Mesendoderm (in vitro differentiated cells): Measurements from ENCODE around the gene BANK1.

ENCODE experiments used
- DNase-seq: peaks from one replicate; pipeline ENCODE4 v3.0.0; 2013
- H2AK5ac ChIP-seq: 2 replicates; pipeline ENCODE4 v1.6.1; 2013; ENCODE audit warnings: low read length, inconsistent platforms
- H2BK120ac ChIP-seq: 2 replicates; pipeline ENCODE4 v1.6.1; 2013; ENCODE audit warnings: low read depth, mild to moderate bottlenecking, low read length, moderate library complexity, mixed read lengths
- H2BK15ac ChIP-seq: replicated peaks from 2 replicates; pipeline ENCODE4 v1.6.1; 2013; ENCODE audit warnings: low read depth, mild to moderate bottlenecking, moderate library complexity
- H2BK5ac ChIP-seq: 2 replicates; pipeline ENCODE4 v1.6.1; 2013; ENCODE audit warnings: low read length, inconsistent platforms
- H3K18ac ChIP-seq: 2 replicates; pipeline ENCODE4 v1.6.1; 2013; ENCODE audit warnings: mild to moderate bottlenecking, low read length, mixed read lengths
- H3K23ac ChIP-seq: one replicate; pipeline ENCODE4 v1.6.1; 2013; ENCODE audit warnings: low read length
- H3K27ac ChIP-seq: 2 replicates; pipeline ENCODE4 v1.5.1; 2013; ENCODE audit warnings: low read depth, mild to moderate bottlenecking, inconsistent platforms, low read length, moderate library complexity
- H3K27me3 ChIP-seq: 2 replicates; pipeline ENCODE4 v1.6.1; 2013; ENCODE audit warnings: low read length, control low read depth, mild to moderate bottlenecking, inconsistent platforms; ENCODE audit not compliant: insufficient read depth, poor library complexity
- H3K36me3 ChIP-seq: 2 replicates; pipeline ENCODE4 v1.6.1; 2013; ENCODE audit warnings: low read length, inconsistent platforms; ENCODE audit not compliant: control insufficient read depth, insufficient read depth
- H3K4ac ChIP-seq: one replicate; pipeline ENCODE4 v1.6.1; 2013; ENCODE audit warnings: low read depth, mild to moderate bottlenecking, low read length, moderate library complexity
- H3K4me1 ChIP-seq: 2 replicates; pipeline ENCODE4 v1.6.1; 2013; ENCODE audit warnings: low read depth, low read length, inconsistent platforms; ENCODE audit not compliant: control insufficient read depth
- H3K4me2 ChIP-seq: 2 replicates; pipeline ENCODE4 v1.6.1; 2013; ENCODE audit warnings: low read length
- H3K4me3 ChIP-seq: 2 replicates; pipeline ENCODE4 v1.5.1; 2013; ENCODE audit warnings: mild to moderate bottlenecking, low read length
- H3K56ac ChIP-seq: one replicate; pipeline ENCODE4 v1.6.1; 2013; ENCODE audit warnings: low read length
- H3K79me1 ChIP-seq: 2 replicates; pipeline ENCODE4 v1.6.1; 2013; ENCODE audit warnings: low read length, inconsistent platforms
- H3K79me2 ChIP-seq: 2 replicates; pipeline ENCODE4 v1.6.1; 2013; ENCODE audit warnings: mild to moderate bottlenecking, low read length; ENCODE audit not compliant: control insufficient read depth, insufficient read depth
- H3K9ac ChIP-seq: 2 replicates; pipeline ENCODE4 v1.6.1; 2013; ENCODE audit warnings: low read length, inconsistent platforms
- H4K5ac ChIP-seq: one replicate; pipeline ENCODE4 v1.6.1; 2013; ENCODE audit warnings: low read length
- H4K8ac ChIP-seq: one replicate; pipeline ENCODE4 v1.6.1; 2013; ENCODE audit warnings: low read depth, mild to moderate bottlenecking, control low read depth, low read length, moderate library complexity
- WGBS: extraction: QIAGEN DNeasy Blood & Tissue Kit; methylation state at CpG from one replicate; pipeline ENCODE4 v1.1.7; 2013; ENCODE audit warnings: low lambda C conversion rate, missing lambda C conversion rate; ENCODE audit not compliant: insufficient coverage; ENCODE audit errors: extremely low coverage; 5-methylcytosine and 5-hydroxymethylcytosine counted together

Gene BANK1

DNA sequence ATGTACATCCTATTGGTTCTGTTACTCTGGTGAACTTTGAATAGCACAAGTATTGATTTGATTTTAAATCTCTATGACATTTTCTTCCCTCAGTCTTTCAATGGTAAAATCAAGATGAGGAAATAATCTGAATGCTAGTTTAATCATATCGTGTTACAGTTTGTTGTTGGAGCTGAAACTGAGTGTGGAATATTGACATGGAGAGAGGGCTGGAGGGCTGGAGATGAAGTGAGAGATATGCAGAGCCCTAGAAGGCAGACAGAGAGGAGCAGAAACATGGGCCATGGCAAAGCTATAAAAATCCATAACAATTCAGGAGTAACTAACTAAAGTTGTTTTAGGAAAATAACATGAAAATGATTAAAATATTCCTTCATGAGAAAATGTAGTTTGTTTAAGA is 141.1 kb downstream of the BANK1 start:
- WGBS = no CpG with 5 or more reads among the region's 1 CpG

DNA sequence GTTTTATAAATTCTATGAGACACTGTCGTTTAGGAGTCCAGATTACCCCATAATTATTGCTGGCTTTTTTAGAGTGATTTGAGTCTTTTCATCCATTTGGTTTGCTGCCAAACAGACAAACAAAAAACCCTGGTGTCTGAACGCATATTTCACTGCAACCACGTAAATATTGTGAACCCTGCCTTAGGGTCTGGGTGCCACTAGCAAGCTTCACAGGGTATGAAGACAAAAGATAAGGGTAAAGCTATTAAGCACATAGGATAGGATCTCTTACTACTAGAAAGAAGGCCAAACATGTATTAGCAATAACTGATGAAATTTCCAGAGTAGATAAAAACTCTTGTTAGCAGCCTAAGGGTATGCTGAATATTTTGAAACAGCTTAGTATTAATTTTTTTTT is 143.3 kb downstream of the BANK1 start:
- Histone ChIP-seq H2BK5ac (no peak overlapping the region), H3K27ac (no peak overlapping the region), H2BK120ac (no peak overlapping the region), H3K36me3 (no peaks in the 10 kb centered on the region), H3K9ac (no peak overlapping the region), H2BK15ac (no peak overlapping the region), H3K4me1 (no peaks in the 10 kb centered on the region), H3K18ac (no peak overlapping the region), H3K4ac (no peak overlapping the region), H4K8ac (no peak overlapping the region), H3K4me2 (no peak overlapping the region), H3K23ac (no peak overlapping the region), H2AK5ac (no peak overlapping the region), H3K4me3 (no peak overlapping the region), H3K79me2 (no peaks in the 10 kb centered on the region), H3K27me3 (no peaks in the 10 kb centered on the region), H3K56ac (no peak overlapping the region), H3K79me1 (no peaks in the 10 kb centered on the region), H4K5ac (no peak overlapping the region)
- no peak for DNase-seq
- no CpG with 5 or more reads among the region's 3 CpGs for WGBS

More for the DNA sequence above, 141.1 kb downstream of the BANK1 start:
- Histone ChIP-seq H3K36me3 (no peaks in the 10 kb centered on the region), H2BK120ac (no peak overlapping the region), H3K27me3 (no peaks in the 10 kb centered on the region), H3K18ac (no peak overlapping the region), H4K5ac (no peak overlapping the region), H2BK5ac (no peak overlapping the region), H3K27ac (no peak overlapping the region), H3K9ac (no peak overlapping the region), H2AK5ac (no peak overlapping the region), H3K56ac (no peak overlapping the region), H3K79me2 (no peaks in the 10 kb centered on the region), H3K23ac (no peak overlapping the region), H3K4ac (no peak overlapping the region), H3K4me3 (no peak overlapping the region), H2BK15ac (no peak overlapping the region), H3K4me2 (no peak overlapping the region), H4K8ac (no peak overlapping the region), H3K4me1 (no peaks in the 10 kb centered on the region), H3K79me1 (no peaks in the 10 kb centered on the region)
- DNase-seq = no peak

DNA sequence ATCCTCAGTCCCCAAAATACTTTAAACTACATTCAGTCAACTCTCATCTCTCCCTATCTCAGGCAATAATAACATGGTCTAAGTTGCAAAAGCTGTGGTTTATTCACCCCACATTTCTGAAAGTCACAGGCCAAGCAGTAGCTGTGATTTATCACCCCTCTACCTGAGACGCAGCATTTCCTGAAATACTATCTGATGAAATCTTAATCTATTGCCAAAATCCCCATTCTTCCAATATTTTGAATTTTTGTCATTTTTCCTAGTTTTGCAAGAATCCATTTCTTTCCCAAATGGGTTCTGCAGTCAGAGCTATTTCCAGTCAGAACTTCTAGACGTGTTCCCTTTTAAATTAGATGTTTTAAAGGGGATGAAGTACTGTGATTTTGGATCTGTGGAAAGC is 148.3 kb downstream of the BANK1 start:
- no CpG with 5 or more reads among the region's 2 CpGs for WGBS
- H3K27ac ChIP-seq = no peak overlapping the region
- H2AK5ac ChIP-seq = no peak overlapping the region
- no peak overlapping the region for H4K8ac ChIP-seq
- no peaks in the 10 kb centered on the region for H3K4me1 ChIP-seq
- H4K5ac ChIP-seq = no peak overlapping the region
- no peak overlapping the region for H3K4ac ChIP-seq
- no peaks in the 10 kb centered on the region for H3K79me1 ChIP-seq
- H3K18ac ChIP-seq = no peak overlapping the region
- no peak for DNase-seq
- H3K9ac ChIP-seq = no peak overlapping the region
- H3K56ac ChIP-seq = no peak overlapping the region
- H2BK15ac ChIP-seq = no peak overlapping the region
- H3K23ac ChIP-seq = no peak overlapping the region
- no peak overlapping the region for H3K4me3 ChIP-seq
- no peaks in the 10 kb centered on the region for H3K27me3 ChIP-seq
- no peaks in the 10 kb centered on the region for H3K36me3 ChIP-seq
- H2BK120ac ChIP-seq = no peak overlapping the region
- no peak overlapping the region for H2BK5ac ChIP-seq
- H3K4me2 ChIP-seq = no peak overlapping the region
- no peaks in the 10 kb centered on the region for H3K79me2 ChIP-seq

DNA sequence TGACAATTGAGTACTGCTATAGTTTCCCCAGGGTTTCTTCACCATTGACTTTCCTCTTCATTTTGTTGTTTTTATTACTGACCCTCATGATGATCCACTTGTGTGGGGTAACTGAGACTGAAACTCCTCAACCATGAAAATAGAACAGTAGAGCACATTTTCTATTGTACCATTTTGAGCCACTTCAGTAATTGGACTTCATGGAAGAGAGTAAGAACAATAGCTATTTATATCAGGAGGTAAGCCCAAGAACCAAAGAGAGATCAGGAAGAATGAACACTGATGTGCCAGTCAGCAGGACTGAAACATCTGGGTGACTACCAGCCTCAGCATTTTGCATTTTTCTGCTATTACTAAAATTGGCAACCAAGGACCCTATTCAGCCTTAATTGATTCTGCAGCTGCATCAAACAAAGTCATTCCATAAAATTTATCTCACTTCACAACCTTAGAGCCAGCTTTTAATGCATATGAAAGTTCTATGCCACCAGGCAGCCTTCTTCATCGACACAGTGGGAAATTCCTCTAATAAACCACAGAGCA is 151.4 kb downstream of the BANK1 start:
- Histone ChIP-seq H2BK15ac (no peak overlapping the region), H3K27me3 (no peaks in the 10 kb centered on the region), H4K8ac (no peak overlapping the region), H3K4me1 (no peaks in the 10 kb centered on the region), H3K9ac (no peak overlapping the region), H3K27ac (no peak overlapping the region), H2BK120ac (no peak overlapping the region), H3K23ac (no peak overlapping the region), H2AK5ac (no peak overlapping the region), H2BK5ac (no peak overlapping the region), H3K4me2 (no peak overlapping the region), H3K56ac (no peak overlapping the region), H3K4me3 (no peak overlapping the region), H4K5ac (no peak overlapping the region), H3K4ac (no peak overlapping the region), H3K79me2 (no peaks in the 10 kb centered on the region), H3K18ac (no peak overlapping the region), H3K36me3 (no peaks in the 10 kb centered on the region), H3K79me1 (no peaks in the 10 kb centered on the region)
- no peak for DNase-seq
- WGBS = no CpG with 5 or more reads among the region's 1 CpG

DNA sequence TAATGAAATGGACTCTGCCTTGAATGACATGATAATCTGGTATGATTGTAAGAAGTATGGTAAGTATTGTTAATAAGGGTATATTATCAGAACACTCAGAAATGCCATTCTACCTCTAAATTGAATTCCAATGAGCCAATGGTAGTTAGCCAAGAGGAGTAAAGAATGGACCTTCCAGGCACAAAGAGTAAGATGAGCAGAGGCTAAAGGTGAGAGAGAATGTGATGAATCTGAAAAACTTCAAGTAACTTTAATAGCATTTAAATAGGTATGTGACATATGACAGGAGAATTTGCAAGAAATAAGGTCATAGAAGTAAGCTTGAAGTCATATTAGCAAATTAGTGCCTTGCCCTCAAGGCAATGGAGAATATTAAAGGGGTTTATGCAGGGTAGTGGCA is 152.4 kb downstream of the BANK1 start:
- H2AK5ac ChIP-seq = no peak overlapping the region
- H3K79me1 ChIP-seq = no peaks in the 10 kb centered on the region
- H2BK120ac ChIP-seq = no peak overlapping the region

DNA sequence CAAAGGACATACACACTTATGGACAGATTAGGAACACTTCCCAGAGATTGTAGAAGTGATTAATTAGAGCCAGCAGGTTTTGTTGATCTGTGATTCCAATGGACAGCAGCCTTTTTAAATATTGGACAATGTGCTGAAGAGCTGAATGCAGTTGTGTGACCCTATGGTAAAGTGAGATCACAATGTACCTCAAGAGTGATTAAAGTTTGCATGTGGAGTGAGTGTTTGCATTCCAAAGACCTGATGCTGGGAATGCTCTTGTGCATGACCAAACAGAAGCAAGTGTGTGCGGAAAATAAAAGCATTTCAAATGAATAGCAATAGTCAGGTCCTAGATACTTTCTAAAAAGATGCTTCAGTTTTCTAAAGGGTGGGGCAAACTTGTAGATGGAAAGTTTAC is 154.1 kb downstream of the BANK1 start:
- no peak overlapping the region for H3K4me3 ChIP-seq
- H2AK5ac ChIP-seq = no peak overlapping the region
- H4K8ac ChIP-seq = no peak overlapping the region
- H3K4me2 ChIP-seq = no peak overlapping the region
- no peaks in the 10 kb centered on the region for H3K79me2 ChIP-seq
- H3K36me3 ChIP-seq = no peaks in the 10 kb centered on the region
- WGBS = no CpG with 5 or more reads among the region's 1 CpG
- H3K4me1 ChIP-seq = no peaks in the 10 kb centered on the region
- H3K27ac ChIP-seq = no peak overlapping the region
- H3K9ac ChIP-seq = no peak overlapping the region
- no peak overlapping the region for H3K23ac ChIP-seq
- no peak overlapping the region for H2BK120ac ChIP-seq
- no peaks in the 10 kb centered on the region for H3K79me1 ChIP-seq
- no peak overlapping the region for H2BK5ac ChIP-seq
- H3K4ac ChIP-seq = no peak overlapping the region
- no peak overlapping the region for H2BK15ac ChIP-seq
- no peak overlapping the region for H3K18ac ChIP-seq
- peak; percentile 23 for DNase-seq
- no peak overlapping the region for H4K5ac ChIP-seq
- H3K56ac ChIP-seq = no peak overlapping the region
- no peaks in the 10 kb centered on the region for H3K27me3 ChIP-seq

More for the DNA sequence above, 152.4 kb downstream of the BANK1 start:
- Histone ChIP-seq H3K27ac (no peak overlapping the region), H3K4me2 (no peak overlapping the region), H3K56ac (no peak overlapping the region), H4K5ac (no peak overlapping the region), H3K36me3 (no peaks in the 10 kb centered on the region), H3K79me2 (no peaks in the 10 kb centered on the region), H3K4ac (no peak overlapping the region), H3K4me1 (no peaks in the 10 kb centered on the region), H3K4me3 (no peak overlapping the region), H3K9ac (no peak overlapping the region), H2BK5ac (no peak overlapping the region), H4K8ac (no peak overlapping the region), H2BK15ac (no peak overlapping the region), H3K23ac (no peak overlapping the region), H3K27me3 (no peaks in the 10 kb centered on the region), H3K18ac (no peak overlapping the region)
- DNase-seq = no peak
